GM21576 (cell line): ENCODE measurements around the gene TNFRSF17.
"Not testable (repeated sequence)": the region's sequence is repeated elsewhere in the genome, so short reads cannot be mapped to it uniquely, and the experiment has no call there.

Experiments used
- ATAC-seq: cut with Tn5 transposase; IDR thresholded peaks from one replicate; pipeline ENCODE4 v1.9.1; 2021; ENCODE audit warnings: mild to moderate bottlenecking, moderate library complexity; ENCODE audit not compliant: unreplicated experiment

Gene TNFRSF17

DNA sequence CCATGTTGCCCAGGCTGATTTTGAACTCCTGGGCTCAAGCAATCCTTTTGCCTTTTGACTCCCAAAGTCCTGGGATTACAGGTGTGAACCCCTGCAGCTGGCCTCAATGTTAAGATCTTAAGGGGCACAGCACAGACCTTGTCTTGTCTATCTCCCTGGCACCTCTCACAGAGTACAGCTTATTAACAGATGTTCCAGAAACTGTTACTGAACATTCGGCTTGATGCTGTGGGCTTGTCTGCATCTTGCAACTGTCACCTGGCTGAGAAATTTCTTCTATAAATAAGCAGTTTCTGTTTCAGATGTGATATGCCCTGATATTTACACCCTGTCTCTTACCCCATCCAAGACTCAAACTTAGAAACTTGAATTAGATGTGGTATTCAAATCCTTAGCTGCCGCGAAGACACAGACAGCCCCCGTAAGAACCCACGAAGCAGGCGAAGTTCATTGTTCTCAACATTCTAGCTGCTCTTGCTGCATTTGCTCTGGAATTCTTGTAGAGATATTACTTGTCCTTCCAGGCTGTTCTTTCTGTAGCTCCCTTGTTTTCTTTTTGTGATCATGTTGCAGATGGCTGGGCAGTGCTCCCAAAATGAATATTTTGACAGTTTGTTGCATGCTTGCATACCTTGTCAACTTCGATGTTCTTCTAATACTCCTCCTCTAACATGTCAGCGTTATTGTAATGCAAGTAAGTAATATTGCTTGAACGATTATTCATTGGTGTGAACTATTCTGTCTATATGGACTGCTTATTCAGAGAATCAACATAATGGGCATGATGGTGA, at the start of gene TNFRSF17:
TNFRSF17 (plus strand) TSS at position 450 of the 791 bp plus-strand sequence; CDS start at position 565, 115 bp downstream.
- peak; percentile 71 for ATAC-seq

DNA sequence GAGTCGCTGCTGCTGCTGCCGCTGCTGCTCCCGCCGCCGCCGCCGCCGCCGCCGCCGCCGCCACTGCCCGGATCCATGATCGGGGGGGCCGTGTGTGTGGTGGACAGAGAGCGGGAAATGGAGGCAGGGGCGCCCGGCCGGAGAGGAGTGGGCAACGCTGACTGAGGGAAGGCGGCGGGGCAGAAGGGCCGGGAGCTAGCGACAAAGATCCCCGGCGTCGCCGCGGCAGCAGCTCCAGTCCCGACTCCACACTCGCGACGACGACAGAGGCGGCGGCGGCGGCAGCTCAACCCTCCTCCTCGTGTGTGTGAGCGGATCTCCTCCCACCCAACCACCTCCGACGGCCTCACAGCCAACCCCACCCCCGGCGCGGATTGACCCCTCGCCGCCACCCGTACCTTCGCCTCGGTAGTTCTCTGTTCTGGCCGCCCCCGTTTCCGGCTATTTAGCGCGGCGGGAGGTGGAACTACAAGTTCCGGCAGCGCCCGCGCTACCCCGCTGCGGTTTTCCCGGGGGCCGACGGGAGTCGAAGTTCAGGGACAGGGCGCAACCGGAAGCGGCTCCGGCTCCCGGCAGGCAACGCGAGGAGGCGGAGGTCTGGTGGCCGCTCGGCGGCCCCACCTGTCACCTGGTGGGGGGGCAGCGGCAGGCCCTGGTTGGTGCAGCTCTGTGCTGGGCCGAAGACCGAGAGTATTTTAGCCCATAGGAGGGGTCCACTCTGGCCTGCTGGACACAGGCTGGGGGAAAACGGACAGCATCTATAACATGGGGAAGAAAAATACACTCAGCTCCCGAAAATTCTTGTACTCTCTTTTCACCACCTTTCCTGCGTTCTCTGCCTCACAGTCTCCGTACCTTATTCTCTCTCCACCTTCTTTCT, 49.1 kb upstream of the TNFRSF17 start, which contains the start of gene GSPT1:
GSPT1 (minus strand) TSS at position 313 of the 880 bp plus-strand sequence; CDS start at position 77, 236 bp downstream.
- peak; percentile 73 for ATAC-seq

DNA sequence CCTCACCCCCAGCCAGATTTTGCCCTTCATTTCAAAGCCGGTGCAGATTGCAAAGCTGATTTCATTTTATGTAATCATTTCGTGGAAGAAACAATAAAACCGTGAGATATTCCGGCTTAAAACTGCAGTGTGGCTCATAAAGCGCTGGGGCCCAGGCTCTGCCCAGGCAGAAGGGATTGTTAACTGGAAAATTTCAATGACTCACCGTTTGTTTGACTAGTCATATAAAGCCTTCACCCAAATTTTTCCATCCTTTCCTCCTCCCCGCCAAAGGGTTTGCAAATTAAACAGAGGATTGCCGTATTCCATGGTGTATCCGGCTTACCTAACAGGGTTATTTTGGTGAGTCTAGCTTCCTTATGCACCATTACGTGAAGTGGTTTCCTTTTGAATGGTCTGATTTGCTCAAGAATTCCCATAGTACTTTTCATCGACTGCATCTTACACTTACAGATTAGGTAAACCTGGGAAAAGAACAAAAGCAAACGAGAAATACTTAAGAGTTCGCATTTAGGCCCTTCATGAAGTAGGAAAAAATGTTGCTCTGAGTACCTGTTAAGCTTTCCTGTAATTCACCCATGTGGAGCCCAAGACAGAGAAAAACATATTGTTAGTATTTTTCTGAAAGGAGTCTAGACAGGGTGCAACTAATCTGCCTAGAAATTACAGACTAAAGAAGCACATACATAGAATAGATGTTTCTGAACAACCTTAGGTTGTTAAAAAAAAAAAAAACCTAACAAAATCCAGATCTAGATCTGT, 48.3 kb upstream of the TNFRSF17 start:
- no peak for ATAC-seq

DNA sequence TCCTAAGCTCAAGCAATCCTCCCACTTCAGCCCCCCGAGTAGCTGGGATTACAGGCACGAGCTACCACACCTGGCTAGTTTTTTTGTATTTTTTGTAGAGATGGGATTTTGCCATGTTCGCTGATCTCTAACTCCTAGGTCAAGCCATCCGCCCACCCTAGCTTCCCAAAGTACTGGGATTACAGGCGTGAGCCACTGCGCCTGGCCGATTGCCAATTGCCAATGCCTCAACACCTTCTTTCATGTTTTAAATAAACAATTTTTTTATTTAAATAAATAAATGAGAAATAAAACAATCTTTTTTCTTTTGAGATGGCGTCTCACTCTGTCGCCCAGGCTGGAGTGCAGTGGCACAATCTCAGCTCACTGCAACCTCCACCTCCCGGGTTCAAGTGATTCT, 41.0 kb upstream of the TNFRSF17 start:
- not testable (repeated sequence) for ATAC-seq

DNA sequence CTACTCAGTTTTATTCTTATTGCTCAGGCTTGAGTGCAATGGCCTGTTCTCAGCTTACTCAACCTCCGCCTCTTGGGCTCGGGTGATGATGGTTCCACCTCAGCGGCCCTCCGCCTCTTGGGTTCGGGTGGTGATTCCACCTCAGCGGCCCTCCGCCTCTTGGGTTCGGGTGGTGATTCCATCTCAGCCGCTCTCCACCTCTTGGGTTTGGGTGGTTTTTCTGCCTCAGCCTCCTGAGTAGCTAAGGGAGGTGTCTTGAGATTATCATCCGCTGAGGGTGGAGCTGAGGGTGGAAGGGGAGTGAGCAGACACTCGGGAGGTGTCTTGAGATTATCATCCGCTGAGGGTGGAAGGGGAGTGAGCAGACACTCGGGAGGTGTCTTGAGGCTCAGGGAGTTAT, 37.7 kb upstream of the TNFRSF17 start:
- not testable (repeated sequence) for ATAC-seq

DNA sequence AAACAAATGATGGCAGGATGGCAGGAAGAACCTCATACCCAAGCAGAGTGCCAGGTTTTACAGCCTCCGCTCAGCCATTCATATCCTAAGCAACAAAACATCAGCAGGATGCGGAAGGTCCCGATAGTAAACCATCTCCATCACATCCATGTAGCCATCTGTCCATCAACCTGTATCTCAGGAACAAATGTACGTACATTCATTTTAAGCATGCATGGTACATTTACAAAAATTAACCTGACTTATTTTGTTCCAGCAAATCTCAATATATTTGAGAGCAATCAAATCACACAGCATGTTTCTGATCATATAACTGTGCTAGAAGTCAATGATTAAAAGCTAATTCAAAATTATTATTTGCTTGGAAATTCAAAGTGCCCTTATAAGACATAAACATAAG, 23.1 kb upstream of the TNFRSF17 start, which contains the start of gene NPIPB2:
NPIPB2 (minus strand) TSS at position 101 of the 400 bp plus-strand sequence; CDS start at position 101, 0 bp downstream.
- ATAC-seq, result not testable (repeated sequence)

DNA sequence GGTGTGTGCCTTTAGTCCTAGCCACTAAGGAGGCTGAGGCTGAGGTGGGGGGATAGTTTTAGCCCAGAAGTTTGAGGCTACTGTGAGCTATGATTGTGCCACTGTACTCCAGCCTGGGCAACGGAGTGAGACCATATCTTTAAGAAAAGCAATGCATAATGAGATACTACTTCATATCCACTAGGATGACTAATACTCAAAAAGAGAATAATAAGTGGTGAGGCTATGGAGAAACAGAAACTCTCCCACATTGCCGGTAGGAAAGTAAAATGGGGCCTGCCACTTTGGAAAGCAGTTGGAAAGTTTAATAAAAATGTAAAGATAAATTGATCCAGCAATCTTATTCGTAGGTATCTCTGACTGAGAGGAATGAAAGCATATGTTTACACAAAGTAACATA, 18.6 kb upstream of the TNFRSF17 start:
- no peak for ATAC-seq

DNA sequence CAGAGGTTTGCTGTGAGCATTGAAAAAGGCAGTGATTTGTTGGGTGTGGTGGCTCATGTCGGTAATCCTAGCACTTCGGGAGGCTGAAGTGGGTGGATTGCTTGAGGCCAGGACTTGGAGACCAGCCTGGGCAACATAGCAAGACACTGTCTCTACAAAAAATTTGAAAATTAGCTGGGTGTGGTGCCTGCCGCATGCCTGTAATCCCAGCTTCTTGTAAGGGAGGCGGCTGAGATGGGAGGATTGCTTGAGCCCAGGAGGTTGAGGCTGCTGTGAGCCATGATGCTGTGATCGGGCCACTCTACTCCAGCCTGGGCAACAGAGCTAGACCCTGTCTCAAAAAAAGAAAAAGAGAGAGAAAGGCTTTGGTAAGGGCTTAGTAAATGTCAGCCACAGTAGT, 16.2 kb upstream of the TNFRSF17 start:
- ATAC-seq, result no peak

DNA sequence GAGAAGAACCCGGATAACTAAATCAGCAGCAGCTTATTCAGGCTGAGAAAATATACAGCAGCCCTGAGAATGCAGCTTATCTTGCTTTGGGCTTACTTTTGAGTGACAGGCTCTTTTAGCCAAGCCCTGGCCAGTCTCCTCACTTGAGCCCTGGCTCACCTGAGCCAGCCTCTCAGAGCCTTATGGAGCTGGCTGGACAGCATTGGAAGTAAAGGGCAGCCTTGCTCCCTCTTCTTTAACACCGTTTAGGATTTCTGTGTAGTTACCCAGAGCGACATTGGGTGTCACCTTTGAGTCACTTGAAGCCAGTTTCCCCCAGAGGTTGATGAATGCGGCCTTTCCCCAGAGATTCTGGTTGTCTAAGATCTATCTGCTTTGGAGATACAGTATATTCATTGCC, 15.5 kb upstream of the TNFRSF17 start:
- no peak for ATAC-seq

DNA sequence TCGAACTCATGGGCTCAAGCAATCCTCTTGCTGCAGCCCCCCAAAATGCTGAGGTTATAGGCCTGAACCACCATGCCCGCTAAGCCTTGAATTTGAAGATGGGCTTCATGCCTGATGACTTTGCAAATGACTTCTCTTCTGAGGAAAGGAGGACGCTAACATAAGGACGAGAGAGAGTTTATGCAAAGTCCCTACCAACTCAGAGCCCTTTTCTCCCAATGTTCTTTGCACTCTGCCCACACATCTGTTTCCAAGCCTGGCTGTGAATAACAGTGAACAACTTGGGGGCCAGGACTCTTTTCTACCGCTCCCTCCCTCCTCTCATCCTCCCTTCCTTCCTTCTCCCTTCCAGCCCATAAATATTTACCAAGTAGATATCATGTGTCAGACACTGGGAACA, 14.6 kb upstream of the TNFRSF17 start:
- ATAC-seq, result no peak

DNA sequence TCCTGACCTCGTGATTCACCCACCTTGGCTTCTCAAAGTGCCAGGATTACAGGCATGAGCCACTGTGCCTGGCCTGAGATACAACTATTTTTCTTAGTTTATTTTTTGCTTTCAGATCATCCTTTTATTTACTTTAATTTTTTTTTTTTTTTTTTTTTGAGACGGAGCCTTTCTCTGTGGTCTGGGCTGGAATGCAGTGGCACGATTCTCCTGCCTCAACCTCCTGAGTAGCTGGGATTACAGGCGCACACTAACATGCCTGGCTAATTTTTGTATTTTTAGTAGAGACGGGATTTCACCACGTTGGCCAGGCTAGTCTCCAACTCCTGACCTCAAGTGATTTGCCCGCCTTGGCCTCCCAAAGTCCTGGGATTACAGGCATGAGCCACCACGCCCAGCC, 11.4 kb upstream of the TNFRSF17 start:
- not testable (repeated sequence) for ATAC-seq

DNA sequence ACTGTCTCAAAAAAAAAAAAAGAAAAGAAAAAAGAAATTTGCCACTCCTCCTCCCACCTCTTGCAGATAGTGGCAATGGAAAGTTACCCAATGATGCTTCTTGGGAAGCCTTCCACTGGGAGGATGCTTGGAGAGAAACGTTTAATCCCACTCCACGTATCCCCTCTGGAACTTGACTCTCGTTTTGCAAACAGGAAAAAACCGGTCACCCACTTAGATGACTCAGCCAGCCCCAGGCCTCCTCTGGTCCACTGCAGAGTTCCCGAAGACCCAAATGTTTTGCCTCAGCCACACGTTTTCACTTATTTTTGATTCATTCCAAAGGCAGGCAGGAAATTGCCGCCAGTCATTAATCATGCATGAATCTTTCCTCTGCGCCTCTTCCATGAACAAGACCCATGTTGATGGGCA, 9.3 kb upstream of the TNFRSF17 start:
- no peak for ATAC-seq

DNA sequence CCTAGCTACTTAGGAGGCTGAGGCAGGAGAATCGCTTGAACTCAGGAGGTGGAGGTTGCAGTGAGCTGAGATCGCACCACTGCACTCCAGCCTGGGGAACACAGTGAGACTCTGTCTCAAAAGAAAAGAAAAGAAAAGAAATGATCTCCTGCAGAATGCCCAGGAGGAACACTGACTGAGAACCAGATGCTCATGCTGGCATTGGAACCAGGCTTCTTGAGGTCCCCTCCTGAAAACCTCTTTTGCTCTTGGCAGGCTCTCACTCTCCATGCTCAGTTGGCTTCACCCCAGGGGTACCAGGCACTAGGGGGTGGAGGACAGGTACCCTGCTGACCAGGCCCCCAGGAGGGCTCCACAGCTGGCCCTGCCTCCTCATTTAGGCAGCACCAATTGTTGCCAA, 8.5 kb upstream of the TNFRSF17 start:
- ATAC-seq, result no peak

DNA sequence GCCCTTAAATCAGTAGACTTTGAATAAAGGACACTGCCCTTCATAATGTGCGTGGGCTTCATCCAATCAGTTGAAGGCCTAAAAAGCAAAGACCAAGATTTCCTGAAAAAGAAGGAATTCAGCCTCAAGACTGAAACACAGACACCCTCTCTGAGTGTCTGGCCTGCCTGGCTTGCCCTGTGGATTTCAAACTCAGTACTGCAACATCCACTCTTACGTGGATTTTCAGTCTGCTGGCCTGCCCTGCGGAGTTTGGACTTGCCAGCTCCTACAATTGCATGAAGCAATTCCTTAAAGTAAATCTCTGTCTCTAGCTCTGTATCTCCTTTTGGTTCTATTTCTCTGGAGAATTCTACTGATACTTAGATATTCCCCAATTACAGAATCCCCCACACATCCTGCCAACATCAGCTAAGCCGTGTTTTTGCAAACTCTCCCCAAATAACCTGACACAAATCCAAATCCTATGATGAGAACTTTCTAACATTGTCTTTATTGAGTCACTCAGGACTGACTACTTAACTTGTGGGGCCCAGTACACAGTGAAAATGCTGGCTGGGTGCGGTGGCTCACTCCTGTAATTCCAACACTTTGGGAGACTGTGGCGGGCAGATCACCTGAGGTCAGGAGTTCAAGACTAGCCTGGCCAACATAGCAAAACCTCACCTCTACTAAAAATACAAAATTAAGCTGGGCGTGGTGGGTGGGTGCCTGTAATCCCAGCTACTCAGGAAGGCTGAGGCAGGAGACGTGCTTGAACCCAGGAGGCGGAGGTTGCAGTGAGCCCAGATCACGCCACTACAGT, 7.2 kb upstream of the TNFRSF17 start:
- no peak for ATAC-seq

DNA sequence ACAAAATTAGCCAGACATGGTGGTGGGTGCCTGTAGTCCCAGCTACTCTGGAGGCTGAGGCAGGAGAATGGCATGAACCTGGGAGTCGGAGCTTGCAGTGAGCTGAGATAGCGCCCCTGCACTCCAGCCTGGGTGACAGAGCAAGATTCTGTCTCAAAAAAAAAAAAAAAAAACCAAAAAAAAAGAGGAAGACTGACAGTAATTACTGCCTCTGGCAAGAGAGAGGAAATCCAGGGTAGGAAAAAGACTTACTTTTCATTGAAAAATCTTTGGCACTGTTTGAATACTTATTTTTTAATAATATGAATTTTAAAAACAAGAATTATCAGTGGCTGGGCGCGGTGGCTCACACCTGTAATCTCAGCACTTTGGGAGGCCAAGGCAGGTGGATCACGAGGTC, 2.6 kb upstream of the TNFRSF17 start:
- not testable (repeated sequence) for ATAC-seq

DNA sequence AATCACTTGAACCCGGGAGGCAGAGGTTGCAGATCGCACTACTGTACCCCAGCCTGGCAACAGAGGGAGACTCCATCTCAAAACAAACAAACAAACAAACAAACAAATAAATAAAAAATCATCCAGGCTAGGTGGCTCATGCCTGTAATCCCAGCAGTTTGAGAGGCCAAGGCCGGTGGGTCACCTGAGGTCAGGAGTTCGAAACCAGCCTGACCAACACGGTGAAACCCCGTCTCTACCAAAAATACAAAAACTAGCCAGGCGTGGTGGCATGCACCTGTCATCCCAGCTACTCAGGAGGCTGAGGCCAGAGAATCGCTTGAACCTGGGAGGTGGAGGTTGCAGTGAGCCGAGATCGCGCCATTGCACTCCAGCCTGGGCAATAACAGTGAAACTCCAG, 2.0 kb upstream of the TNFRSF17 start:
- not testable (repeated sequence) for ATAC-seq

DNA sequence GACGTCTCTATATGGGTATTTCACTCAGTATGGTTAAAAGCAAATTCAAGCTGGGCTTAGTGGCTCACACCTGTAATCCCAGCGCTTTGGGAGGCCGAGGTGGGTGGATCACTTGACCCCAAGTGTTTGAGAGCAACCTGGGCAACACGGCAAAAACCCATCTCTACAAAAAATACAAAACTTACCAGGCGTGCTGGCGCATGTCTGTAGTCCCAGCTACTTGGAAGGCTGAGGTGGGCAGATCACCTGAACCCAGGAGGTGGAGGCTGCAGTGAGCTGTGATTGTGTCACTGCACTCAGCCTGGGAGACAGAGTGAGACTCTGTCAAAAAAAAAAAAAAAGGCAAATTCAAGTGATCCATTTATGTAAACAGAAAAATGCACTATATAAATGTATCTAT, 1.3 kb upstream of the TNFRSF17 start:
- no peak for ATAC-seq

DNA sequence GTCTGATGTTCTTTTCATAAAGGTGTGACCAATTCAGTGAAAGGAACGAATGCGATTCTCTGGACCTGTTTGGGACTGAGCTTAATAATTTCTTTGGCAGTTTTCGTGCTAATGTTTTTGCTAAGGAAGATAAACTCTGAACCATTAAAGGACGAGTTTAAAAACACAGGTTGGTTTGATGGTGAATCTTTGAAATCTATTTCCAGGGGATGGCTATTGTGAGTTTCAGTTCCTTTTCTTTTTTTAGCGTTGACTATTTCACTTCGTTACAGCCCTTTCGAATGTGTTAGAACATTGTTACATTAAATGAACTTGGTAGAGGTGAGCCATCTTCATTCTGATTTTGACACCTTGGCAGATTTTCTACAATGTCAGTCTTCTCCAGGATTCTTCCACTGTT, 1.2 kb downstream of the TNFRSF17 start:
- ATAC-seq, result no peak

DNA sequence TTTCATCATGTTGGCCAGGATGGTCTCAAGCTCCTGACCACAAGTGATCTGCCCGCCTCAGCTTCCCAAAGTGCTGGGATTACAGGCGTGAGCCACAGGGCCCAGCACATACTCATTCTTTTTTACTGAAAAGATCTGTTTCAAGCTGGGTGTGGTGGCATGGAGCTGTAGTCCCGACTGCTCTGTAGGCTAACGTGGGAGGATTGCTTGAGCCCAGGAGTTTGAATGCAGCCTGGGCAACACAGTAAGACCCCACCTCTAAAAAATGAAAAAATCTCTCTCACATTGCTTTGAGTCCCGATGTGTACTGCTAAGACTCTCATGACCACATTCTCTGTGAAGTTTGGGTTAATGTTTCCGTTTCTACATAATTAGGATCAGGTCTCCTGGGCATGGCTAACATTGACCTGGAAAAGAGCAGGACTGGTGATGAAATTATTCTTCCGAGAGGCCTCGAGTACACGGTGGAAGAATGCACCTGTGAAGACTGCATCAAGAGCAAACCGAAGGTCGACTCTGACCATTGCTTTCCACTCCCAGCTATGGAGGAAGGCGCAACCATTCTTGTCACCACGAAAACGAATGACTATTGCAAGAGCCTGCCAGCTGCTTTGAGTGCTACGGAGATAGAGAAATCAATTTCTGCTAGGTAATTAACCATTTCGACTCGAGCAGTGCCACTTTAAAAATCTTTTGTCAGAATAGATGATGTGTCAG, 2.3 kb downstream of the TNFRSF17 start:
- ATAC-seq, result no peak
